Activated CD8-positive, alpha-beta memory T cell treated with anti-CD3 and anti-CD28 coated beads, Interleukin-2, amount 10 ng/mL, durations not matched to agents 7 days and 5 days (primary cell): ENCODE results near the gene RHAG. TPM values are rescaled to one million over a fixed set of nuclear protein-coding genes. Genes with fewer than 3 reads are reported as not detected.

Source experiments
- ATAC-seq: fragments of 150-1000 bp; cut with Tn5 transposase; one replicate; pipeline ENCODE4 v1.10.0; 2021; ENCODE audit warnings: moderate library complexity
- CTCF ChIA-PET: fragments of 350-600 bp; sonication (Branson Sonifier 250); formaldehyde crosslinking; loops from one replicate; lab custom pipeline; 2021; ENCODE audit warnings: antibody characterized with exemption; lab: Charles Lee
- DNase-seq: peaks from one replicate; pipeline ENCODE4 v3.0.0-alpha.2; 2020
- H3K27ac Mint-ChIP-seq: one replicate; pipeline ENCODE4 v1.8.0; 2021; ENCODE audit warnings: mild to moderate bottlenecking, mixed read lengths
- H3K27me3 Mint-ChIP-seq: one replicate; pipeline ENCODE4 v1.8.0; 2021; ENCODE audit warnings: mixed read lengths
- H3K36me3 Mint-ChIP-seq: one replicate; pipeline ENCODE4 v1.8.0; 2021; ENCODE audit warnings: mild to moderate bottlenecking, mixed read lengths
- H3K4me1 Mint-ChIP-seq: one replicate; pipeline ENCODE4 v1.8.0; 2021; ENCODE audit warnings: mixed read lengths
- H3K4me3 Mint-ChIP-seq: one replicate; pipeline ENCODE4 v1.8.0; 2021; ENCODE audit warnings: mild to moderate bottlenecking, moderate library complexity, mixed read lengths
- H3K9me3 Mint-ChIP-seq: one replicate; pipeline ENCODE4 v1.8.0; 2022; ENCODE audit warnings: low read depth, mixed read lengths
- total RNA-seq, 2 experiments: library from RNA; stranded (reverse); gene quantifications; one replicate each; pipeline ENCODE4 v1.2.3, GENCODE V29; 2021

RHAG gene
- total RNA-seq, 2 experiments from 2014 or later = not detected

DNA sequence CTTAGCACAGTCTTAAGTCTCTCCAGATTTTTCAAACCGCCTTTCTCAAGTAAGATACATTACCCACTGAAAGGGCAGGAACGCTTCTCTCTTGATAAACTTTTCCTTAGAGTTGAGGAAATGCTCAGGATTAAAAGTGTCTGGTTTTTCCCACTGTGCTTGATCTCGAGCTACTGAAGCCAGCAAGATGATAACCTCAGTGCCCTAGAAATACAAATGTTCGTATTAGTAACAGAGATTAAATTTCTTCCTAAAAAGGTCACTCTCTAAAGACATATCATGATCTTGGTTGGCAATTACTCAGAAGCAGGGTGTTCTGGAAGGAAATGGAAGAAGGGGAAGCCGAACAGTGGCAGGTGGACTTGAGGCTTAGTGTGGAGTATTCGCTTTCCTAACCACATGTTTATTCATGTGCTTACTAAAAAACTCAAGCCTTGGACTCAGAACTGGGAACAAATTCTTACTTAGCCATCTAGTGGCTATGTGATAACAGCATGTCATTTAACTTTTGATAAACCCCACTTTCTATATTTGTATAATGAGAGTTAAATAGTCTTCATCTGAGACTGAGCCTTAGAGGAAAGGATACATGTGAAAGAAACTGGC is 66.1 kb downstream of the RHAG start:
- no peak overlapping the region for H3K27ac Mint-ChIP-seq
- H3K27me3 Mint-ChIP-seq = peaks cover 4% of the 10 kb centered on the region
- no peak for DNase-seq
- no peak overlapping the region for H3K4me3 Mint-ChIP-seq
- no peak for ATAC-seq
- CTCF ChIA-PET = no interaction called here
- peaks cover 5% of the 10 kb centered on the region for H3K4me1 Mint-ChIP-seq
- H3K9me3 Mint-ChIP-seq = no peaks in the 10 kb centered on the region
- H3K36me3 Mint-ChIP-seq = no peaks in the 10 kb centered on the region

DNA sequence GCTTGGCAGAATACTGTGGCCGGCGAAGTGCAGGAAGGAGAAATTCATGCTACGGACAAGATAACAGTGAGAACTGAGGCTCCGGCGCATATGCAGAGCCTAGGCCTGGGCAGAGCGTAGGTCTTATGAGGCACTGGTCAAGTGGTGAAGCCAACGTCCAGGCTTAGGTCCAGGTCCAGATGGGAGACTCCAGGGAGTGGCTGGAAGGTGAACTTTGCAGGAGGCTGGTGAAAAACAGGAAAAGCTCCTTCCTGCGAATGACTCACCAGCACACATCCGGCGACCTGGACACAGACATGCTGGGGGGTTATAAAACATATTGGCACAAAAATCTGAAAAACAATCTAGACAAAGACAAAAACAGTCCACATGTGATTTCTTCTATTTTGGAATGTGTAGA is 70.8 kb downstream of the RHAG start:
- Mint-ChIP-seq H3K27me3 (peaks cover 4% of the 10 kb centered on the region), H3K36me3 (no peaks in the 10 kb centered on the region), H3K4me1 (peaks cover 5% of the 10 kb centered on the region), H3K4me3 (no peak overlapping the region), H3K9me3 (no peaks in the 10 kb centered on the region), H3K27ac (no peak overlapping the region)
- DNase-seq (no peak), ATAC-seq (no peak)
- CTCF ChIA-PET = interaction anchor here (0.7 kb wide), 1 partner anchor 34 kb away, joined by 3 read pairs; no protein-coding TSS in a partner anchor

DNA sequence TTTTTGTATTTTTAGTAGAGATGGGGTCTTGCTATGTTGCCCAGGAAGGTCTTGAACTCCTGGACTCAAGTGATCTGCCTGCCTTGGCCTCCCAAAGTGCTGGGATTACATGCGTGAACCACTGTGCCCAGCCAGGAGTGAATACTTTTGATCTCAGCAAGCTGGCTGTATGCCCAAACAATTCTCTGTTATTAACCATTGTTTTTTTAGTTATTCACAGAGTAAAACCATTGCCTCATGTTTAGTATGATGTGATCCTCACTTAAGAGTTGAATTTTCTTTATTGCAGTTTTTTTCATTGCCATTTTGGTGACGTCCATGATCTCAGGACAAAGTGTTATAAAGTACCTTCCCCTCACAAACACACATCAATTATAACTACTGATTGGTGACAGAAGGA is 71.4 kb downstream of the RHAG start:
- no peak for ATAC-seq
- Mint-ChIP-seq H3K27ac (no peak overlapping the region), H3K4me3 (no peak overlapping the region), H3K4me1 (peaks cover 5% of the 10 kb centered on the region), H3K36me3 (no peaks in the 10 kb centered on the region), H3K27me3 (peaks cover 4% of the 10 kb centered on the region), H3K9me3 (no peaks in the 10 kb centered on the region)
- CTCF ChIA-PET = no interaction called here
- no peak for DNase-seq

DNA sequence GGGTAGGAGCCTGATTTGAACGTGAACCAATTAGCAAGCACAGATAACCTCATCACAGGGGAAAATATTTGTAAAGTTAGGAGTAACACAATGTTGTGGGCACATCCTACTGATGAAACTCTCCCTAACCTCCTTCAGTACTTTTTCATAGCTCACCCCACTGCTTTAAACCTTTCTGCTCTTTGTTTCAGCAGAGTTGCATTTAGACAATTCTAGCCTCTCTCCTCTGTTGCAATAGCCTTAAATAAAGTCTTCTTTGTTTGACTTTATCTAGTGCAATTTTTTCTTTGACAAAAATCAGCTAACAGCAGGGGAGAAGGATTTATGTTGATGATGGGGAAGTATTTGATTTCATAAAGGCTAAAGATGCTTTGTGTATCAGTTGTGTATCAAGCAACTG is 72.1 kb downstream of the RHAG start:
- no peaks in the 10 kb centered on the region for H3K9me3 Mint-ChIP-seq
- H3K27ac Mint-ChIP-seq = no peak overlapping the region
- no peak overlapping the region for H3K4me3 Mint-ChIP-seq
- H3K4me1 Mint-ChIP-seq = peaks cover 5% of the 10 kb centered on the region
- H3K36me3 Mint-ChIP-seq = no peaks in the 10 kb centered on the region
- DNase-seq = no peak
- CTCF ChIA-PET = no interaction called here
- H3K27me3 Mint-ChIP-seq = no peaks in the 10 kb centered on the region
- ATAC-seq = no peak

- CTCF ChIA-PET = no interaction called here
- DNase-seq = no peak
- no peaks in the 10 kb centered on the region for H3K27me3 Mint-ChIP-seq
- H3K36me3 Mint-ChIP-seq = no peaks in the 10 kb centered on the region
- H3K9me3 Mint-ChIP-seq = no peaks in the 10 kb centered on the region
- ATAC-seq = no peak
- no peak overlapping the region for H3K27ac Mint-ChIP-seq
- H3K4me3 Mint-ChIP-seq = no peak overlapping the region
- peaks cover 5% of the 10 kb centered on the region for H3K4me1 Mint-ChIP-seq
Observed at GRCh38 chr6:49563006-49563886, 73.4 kb downstream of the RHAG start.

GRCh38 chr6:49558238-49558637 is 78.4 kb downstream of the RHAG start:
- H3K4me3 Mint-ChIP-seq = no peak overlapping the region
- H3K27me3 Mint-ChIP-seq = peaks cover 5% of the 10 kb centered on the region
- ATAC-seq (no peak), DNase-seq (no peak)
- CTCF ChIA-PET = interaction anchor here (1.7 kb wide), 1 partner anchor 26 kb away, joined by 5 read pairs; no protein-coding TSS in a partner anchor
- H3K36me3 Mint-ChIP-seq = no peaks in the 10 kb centered on the region
- H3K27ac Mint-ChIP-seq = no peak overlapping the region
- H3K9me3 Mint-ChIP-seq = no peaks in the 10 kb centered on the region
- no peaks in the 10 kb centered on the region for H3K4me1 Mint-ChIP-seq

DNA sequence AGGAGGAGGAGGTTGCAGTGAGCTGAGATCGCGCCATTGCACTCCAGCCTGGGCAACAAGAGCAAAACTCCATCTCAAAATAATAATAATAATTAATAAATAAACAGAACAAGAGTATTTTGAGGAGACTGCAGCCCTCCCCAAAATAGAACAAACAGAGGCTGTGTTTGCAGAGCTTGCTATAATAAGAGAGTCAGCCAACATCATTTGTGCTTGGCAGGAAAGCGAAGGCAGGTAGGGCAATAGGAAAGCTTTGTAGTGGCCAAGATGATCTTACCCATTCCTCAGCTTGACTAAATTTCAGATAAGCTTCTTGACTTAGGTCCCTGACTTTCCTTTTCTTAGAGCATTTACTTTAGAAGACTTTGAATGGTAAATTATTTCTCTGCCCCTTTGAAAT is 79.5 kb downstream of the RHAG start:
- H3K27ac Mint-ChIP-seq = no peak overlapping the region
- H3K36me3 Mint-ChIP-seq = no peaks in the 10 kb centered on the region
- H3K27me3 Mint-ChIP-seq = peaks cover 10% of the 10 kb centered on the region
- no peak overlapping the region for H3K4me3 Mint-ChIP-seq
- DNase-seq (no peak), ATAC-seq (no peak)
- H3K9me3 Mint-ChIP-seq = no peaks in the 10 kb centered on the region
- CTCF ChIA-PET = interaction anchor here (1.7 kb wide), 1 partner anchor 25 kb away, joined by 5 read pairs; no protein-coding TSS in a partner anchor
- H3K4me1 Mint-ChIP-seq = no peaks in the 10 kb centered on the region

GRCh38 chr6:49556429-49556837 is 80.2 kb downstream of the RHAG start:
- peaks cover 5% of the 10 kb centered on the region for H3K4me1 Mint-ChIP-seq
- no peaks in the 10 kb centered on the region for H3K9me3 Mint-ChIP-seq
- no peak overlapping the region for H3K27ac Mint-ChIP-seq
- H3K4me3 Mint-ChIP-seq = no peak overlapping the region
- no peaks in the 10 kb centered on the region for H3K36me3 Mint-ChIP-seq
- ATAC-seq = no peak
- no peak for DNase-seq
- CTCF ChIA-PET = no interaction called here
- H3K27me3 Mint-ChIP-seq = peaks cover 15% of the 10 kb centered on the region

GRCh38 chr6:49555951-49556350 is 80.7 kb downstream of the RHAG start:
- H3K27ac Mint-ChIP-seq = no peak overlapping the region
- CTCF ChIA-PET = no interaction called here
- no peak overlapping the region for H3K4me3 Mint-ChIP-seq
- no peak for DNase-seq
- no peaks in the 10 kb centered on the region for H3K36me3 Mint-ChIP-seq
- H3K4me1 Mint-ChIP-seq = peaks cover 10% of the 10 kb centered on the region
- no peak for ATAC-seq
- H3K9me3 Mint-ChIP-seq = no peaks in the 10 kb centered on the region
- H3K27me3 Mint-ChIP-seq = peaks cover 20% of the 10 kb centered on the region

Other genes starting within 250 kb of the RHAG start
- 10 to 100 TPM; 12.8 to 15.1 TPM for gene MMUT, start 173.6 kb downstream of the RHAG start, total RNA-seq
- gene CENPQ, start 173.5 kb downstream of the RHAG start, total RNA-seq = 10 to 100 TPM; 17.8 to 18.0 TPM
- gene GLYATL3, start 136.9 kb downstream of the RHAG start, total RNA-seq = not detected
- not detected for gene C6orf141, start 86.2 kb downstream of the RHAG start, total RNA-seq
- not detected for gene CRISP2, start 76.7 kb upstream of the RHAG start, total RNA-seq
- gene CRISP3, start 107.5 kb upstream of the RHAG start, total RNA-seq = not detected
- gene PGK2, start 150.4 kb upstream of the RHAG start, total RNA-seq = not detected
- not detected for gene CRISP1, start 229.7 kb upstream of the RHAG start, total RNA-seq